GM12873 (cell line): ENCODE measurements around the gene RBMS1.

Experiments used
- TF ChIP-seq, protein P1 (sequence below): IDR thresholded peaks from 2 replicates; pipeline ENCODE4 v1.5.1; 2012; ENCODE audit warnings: low read depth, mild to moderate bottlenecking, moderate library complexity, low read length, control low read depth; ENCODE audit not compliant: insufficient read depth; ENCODE audit errors: missing control alignments

Gene RBMS1, protein sequence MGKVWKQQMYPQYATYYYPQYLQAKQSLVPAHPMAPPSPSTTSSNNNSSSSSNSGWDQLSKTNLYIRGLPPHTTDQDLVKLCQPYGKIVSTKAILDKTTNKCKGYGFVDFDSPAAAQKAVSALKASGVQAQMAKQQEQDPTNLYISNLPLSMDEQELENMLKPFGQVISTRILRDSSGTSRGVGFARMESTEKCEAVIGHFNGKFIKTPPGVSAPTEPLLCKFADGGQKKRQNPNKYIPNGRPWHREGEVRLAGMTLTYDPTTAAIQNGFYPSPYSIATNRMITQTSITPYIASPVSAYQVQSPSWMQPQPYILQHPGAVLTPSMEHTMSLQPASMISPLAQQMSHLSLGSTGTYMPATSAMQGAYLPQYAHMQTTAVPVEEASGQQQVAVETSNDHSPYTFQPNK

DNA sequence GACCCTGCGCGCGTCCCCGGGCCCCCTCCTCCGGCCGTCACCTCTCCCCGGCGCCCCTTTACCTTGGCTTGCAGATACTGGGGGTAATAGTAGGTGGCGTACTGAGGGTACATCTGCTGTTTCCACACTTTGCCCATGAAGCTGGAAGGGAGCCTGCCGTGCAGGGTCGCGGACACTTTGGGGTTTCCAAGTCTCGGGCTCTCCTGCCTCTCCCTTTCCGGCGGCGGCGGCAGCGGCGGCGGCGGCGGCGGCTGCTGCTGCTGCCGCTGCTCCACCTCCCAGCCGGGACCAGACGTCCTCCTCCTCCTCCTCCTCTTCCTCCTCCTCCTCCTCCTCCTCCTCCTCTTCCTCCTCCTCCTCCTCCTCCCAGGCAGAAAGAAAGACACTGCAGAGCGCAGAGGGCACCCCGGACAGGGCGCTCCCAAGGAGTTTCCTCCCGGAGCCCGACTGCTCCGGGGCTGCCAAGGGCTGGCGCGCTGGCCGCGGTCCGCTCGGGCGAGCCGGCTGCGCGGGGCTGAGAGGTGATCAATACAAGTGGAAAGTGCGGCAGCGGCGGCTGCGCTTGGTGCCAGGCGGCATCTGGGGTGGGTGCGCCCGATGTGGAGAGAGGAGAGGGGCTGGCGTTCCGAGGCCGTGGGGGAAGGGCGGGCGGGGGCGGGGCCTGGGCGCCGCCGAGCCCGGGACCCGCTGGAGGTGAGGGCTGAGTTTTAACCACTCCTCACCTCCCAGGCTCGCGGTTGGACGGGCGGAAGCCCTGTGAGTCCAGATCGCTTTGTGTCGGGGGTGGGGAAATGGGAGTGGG lies at the start of gene RBMS1:
RBMS1 (minus strand) TSS at position 581 of the 802 bp plus-strand sequence; CDS start at position 137, 444 bp downstream.
- TF ChIP-seq, protein P1, sequence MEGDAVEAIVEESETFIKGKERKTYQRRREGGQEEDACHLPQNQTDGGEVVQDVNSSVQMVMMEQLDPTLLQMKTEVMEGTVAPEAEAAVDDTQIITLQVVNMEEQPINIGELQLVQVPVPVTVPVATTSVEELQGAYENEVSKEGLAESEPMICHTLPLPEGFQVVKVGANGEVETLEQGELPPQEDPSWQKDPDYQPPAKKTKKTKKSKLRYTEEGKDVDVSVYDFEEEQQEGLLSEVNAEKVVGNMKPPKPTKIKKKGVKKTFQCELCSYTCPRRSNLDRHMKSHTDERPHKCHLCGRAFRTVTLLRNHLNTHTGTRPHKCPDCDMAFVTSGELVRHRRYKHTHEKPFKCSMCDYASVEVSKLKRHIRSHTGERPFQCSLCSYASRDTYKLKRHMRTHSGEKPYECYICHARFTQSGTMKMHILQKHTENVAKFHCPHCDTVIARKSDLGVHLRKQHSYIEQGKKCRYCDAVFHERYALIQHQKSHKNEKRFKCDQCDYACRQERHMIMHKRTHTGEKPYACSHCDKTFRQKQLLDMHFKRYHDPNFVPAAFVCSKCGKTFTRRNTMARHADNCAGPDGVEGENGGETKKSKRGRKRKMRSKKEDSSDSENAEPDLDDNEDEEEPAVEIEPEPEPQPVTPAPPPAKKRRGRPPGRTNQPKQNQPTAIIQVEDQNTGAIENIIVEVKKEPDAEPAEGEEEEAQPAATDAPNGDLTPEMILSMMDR = no peak

DNA sequence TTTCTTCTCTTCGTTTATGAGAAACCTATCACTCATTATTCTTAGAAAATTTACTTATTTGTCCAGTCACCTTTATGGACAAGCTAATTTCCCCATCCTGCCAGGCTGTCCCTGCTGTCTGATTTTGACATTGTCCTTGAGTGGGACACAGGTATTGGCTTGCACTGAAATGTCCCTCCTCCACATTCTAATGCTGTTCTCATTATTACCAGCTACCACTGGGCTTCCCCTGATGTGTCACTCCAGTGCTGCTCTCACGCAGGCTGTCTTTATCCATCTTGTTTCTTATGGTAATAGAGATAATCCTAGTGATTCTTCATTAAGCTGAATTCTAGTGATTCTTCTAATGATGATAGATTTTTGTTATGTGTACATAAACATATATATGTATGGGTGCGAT lies 48.1 kb upstream of the RBMS1 start:
- TF ChIP-seq, protein P1 = no peak

DNA sequence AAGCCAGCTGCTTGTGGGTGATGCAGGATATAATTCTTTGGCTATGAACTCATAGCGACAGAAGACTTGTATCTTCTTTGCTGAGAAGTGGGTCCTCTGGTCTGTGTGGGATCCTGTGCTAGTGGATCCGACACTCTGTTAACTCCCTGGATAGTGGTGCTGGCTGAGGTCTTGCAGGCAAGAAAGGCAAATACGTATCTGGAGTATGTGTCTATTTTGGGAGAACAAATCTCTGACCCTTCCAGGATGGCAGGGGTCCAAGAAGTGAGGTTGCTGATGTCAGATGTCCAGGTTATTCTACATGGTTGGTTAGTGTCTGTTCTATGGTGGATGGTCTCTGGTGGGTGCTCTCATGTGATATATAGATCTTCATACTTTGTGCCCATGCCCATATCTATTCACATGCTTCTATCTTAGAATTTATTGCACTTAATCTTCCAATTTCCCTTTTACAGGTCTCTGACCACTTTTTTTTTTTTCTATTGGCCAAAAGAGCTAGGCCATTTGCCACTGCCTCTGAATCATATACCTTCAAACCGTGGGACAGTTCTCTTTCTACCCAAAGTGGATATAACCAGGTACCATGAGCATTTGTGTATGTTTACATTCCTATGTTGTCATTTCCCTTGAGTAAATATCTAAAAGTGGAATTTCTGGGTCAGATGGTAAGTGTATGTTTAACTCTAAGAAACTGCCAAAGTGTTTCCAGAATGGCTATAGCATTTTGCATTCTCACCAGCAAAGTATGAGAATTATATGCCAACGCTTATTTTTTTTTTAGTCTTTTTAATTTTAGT lies 45.1 kb upstream of the RBMS1 start:
- TF ChIP-seq, protein P1 = no peak

DNA sequence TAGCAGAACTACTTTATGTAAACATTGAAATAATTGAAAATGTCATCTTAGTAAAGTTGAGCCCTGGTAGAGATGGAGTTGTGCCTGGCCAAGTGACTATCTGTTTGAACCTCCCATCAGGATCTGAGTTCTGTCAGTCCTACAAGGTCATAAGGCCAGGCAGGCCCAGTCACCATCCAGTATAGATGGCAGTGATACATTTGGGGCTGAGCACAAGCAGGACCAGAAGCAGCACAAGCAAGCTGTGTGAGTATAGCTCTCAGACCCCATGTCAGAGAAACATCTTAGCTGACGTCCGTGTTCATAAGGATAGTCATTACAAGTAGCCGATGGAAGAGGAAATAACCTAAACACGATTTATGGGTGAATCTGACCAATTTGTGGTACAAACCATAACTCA lies 44.5 kb upstream of the RBMS1 start:
- TF ChIP-seq, protein P1 = no peak

DNA sequence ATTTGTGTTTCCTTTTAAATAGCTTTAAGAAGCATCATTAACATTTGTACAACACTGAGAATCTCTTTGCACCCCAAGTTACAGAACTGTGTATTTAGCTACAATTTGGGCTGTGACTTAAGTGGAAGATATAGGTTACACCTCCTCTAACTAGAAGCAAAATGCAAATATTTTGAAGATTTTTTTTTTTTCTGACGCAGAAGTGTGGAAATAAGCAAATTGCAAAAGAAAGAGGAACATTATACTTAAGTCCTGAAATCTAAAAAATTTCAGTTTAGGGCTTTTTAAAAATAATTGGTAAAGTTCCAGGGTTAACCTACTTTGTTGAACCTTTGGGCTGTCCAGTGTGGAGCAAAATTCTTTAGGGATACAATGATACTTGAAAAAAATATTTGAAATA lies 41.4 kb upstream of the RBMS1 start:
- TF ChIP-seq, protein P1 = no peak

DNA sequence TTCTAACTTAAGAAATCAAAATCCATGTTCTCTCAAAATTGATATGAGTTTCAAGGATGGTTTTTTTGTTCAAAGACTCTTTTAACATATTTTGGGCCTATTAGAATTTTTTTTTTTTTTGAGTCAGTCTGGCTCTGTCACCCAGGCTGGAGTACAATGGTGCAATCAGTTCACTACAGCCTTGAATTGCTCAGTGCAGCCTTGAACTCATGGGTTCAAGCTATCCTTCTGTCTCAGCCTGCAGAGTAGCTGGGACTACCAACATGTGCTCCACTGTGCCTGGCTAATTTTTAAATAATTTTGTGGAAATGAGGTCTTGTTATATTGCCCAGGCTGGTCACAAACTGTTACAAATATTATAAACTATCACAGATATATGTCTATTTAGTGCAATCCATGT lies 40.6 kb upstream of the RBMS1 start:
- TF ChIP-seq, protein P1 = no peak

DNA sequence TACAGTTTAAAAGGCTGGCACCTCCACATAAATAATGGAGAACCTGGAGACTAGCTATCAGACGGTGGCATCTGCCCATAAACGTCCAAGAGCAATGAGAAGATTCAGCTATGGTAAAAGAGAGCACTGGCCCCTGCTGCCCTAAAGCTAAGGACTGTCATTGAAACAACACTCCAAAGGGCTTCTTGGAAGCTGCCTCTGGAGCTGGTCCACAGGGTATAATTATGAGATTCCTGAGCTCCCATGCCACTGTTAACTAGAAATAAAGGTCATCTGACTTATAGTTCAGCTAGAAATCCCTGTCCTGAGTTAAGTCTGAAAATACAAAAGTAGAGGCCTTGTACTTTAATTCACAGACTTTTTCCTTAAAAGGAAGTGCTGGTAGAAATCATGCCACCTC lies 39.9 kb upstream of the RBMS1 start:
- TF ChIP-seq, protein P1 = no peak
